Fibroblast of villous mesenchyme (primary cell): Measurements from ENCODE around the gene RNPEPL1. TPM values are rescaled to one million over a fixed set of nuclear protein-coding genes. Genes with fewer than 3 reads are reported as not detected.

ENCODE experiments used
- DNase-seq: peaks from one replicate; pipeline ENCODE4 v3.0.0-alpha.2; 2010; ENCODE audit warnings: low read depth
- H3K4me3 ChIP-seq: 2 replicates; pipeline ENCODE4 v1.5.1; 2011; ENCODE audit warnings: low read depth, mild to moderate bottlenecking, low read length
- total RNA-seq: library from RNA; depleted of rRNA; stranded (reverse); fragments of >200 nt; gene quantifications from 2 replicates; pipeline ENCODE4 v1.2.3, GENCODE V29; 2012
- TF ChIP-seq, protein P1 (sequence below): IDR thresholded peaks from 2 replicates; pipeline ENCODE4 v1.5.1; 2012; ENCODE audit warnings: low read depth, mild to moderate bottlenecking, low read length; ENCODE audit not compliant: insufficient read depth

The RNPEPL1 gene
- total RNA-seq, 1 donor: 9.5 TPM

DNA sequence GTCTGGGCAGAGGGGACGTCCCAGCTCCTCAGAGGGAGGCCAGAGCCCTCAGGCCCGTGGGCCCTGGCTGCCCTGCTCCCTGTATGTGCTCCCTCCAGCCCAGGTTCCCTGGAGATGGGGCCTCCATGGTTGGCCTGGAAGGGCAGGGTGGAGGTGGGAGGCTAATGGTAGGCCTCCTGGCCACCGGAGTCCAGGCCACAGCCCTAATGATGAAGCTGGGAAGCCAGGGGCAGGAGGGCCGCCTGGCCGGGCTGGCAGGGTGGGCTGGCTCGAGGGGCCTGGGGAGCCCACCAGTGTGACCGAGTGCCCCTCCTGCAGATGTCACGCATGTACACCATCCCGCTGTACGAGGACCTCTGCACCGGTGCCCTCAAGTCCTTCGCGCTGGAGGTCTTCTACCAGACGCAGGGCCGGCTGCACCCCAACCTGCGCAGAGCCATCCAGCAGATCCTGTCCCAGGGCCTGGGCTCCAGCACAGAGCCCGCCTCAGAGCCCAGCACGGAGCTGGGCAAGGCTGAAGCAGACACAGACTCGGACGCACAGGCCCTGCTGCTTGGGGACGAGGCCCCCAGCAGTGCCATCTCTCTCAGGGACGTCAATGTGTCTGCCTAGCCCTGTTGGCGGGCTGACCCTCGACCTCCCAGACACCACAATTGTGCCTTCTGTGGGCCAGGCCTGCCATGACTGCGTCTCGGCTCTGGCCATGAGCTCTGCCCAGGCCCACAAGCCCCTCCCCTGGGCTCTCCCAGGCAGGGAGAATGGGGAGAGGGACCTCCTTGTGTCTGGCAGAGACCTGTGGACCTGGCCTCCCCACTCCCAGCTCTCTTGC lies 9.2 kb downstream of the RNPEPL1 start:
- no peak for DNase-seq
- TF ChIP-seq, protein P1, sequence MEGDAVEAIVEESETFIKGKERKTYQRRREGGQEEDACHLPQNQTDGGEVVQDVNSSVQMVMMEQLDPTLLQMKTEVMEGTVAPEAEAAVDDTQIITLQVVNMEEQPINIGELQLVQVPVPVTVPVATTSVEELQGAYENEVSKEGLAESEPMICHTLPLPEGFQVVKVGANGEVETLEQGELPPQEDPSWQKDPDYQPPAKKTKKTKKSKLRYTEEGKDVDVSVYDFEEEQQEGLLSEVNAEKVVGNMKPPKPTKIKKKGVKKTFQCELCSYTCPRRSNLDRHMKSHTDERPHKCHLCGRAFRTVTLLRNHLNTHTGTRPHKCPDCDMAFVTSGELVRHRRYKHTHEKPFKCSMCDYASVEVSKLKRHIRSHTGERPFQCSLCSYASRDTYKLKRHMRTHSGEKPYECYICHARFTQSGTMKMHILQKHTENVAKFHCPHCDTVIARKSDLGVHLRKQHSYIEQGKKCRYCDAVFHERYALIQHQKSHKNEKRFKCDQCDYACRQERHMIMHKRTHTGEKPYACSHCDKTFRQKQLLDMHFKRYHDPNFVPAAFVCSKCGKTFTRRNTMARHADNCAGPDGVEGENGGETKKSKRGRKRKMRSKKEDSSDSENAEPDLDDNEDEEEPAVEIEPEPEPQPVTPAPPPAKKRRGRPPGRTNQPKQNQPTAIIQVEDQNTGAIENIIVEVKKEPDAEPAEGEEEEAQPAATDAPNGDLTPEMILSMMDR: no peak
- no peak overlapping the region for H3K4me3 ChIP-seq

DNA sequence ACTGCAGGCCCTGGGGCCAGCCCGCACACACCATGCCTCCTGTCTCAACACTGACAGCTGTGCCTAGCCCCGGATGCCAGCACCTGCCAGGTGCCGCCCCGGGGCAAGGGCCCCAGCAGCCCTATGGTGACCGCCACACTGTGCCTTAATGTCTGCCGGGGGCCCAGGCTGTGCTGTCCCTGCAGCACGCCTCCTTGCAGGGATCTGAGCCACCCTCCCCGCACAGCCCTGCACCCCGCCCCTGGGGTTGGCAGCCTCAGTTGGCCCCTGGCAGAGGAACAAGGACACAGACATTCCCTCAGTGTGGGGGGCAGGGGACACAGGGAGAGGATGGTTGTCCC lies 9.8 kb downstream of the RNPEPL1 start:
- DNase-seq: no peak
- no peak overlapping the region for H3K4me3 ChIP-seq
- TF ChIP-seq, protein P1: no peak

DNA sequence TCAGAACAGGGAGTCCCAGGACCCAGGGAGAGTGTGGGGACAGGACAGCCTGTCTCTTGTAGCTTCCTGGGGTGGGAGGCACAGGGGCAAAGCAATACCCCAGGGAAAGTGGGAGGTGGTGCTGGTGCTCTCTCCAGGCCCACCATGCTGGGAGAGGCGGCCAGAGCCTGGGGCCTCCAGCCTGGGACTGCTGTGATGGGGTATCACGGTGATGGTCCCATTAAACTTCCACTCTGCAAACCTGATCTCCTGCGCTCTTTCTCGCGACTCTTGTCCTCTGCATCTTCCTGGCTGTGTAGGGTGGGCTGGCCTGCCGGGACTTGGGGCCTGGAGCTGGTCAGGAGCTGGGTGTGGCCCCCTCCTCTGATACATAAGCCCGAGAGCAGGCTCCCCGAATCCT lies 10.2 kb downstream of the RNPEPL1 start:
- no peak overlapping the region for H3K4me3 ChIP-seq
- no peak for DNase-seq
- TF ChIP-seq, protein P1: no peak

DNA sequence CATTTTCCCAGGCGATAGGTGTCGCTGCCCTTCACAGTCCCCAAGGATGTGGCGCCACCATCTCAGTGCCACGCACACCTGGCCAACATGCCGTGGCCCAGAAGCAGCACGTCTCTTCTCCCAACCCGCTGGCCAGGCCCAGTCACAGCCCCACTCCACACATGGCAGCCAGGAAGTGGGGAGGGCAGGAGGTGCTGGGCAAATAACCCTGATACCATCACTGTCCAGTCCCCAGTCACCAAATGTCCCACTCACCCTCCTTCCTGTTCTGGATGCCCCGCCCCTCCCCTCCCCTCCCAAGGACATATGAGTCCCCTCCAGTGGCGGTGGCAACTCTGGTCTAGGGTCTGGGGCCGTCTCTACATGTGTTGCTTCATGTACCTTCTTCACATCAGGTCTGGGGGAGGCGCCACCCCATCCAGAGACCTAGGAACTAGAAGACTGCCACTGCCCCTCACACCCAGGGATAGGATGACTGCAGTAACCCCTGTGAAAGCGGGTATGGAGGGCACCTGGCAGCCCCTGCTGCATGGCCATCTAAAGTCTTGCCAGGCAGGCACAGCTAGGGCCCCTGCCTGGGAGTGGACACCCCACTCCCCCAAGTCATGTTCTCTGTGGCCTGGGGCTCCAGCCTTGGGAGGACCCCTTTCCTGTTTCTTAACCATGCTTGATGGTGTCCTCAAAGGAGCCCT lies 10.9 kb downstream of the RNPEPL1 start:
- no peak for DNase-seq
- H3K4me3 ChIP-seq: no peak overlapping the region
- TF ChIP-seq, protein P1: no peak

DNA sequence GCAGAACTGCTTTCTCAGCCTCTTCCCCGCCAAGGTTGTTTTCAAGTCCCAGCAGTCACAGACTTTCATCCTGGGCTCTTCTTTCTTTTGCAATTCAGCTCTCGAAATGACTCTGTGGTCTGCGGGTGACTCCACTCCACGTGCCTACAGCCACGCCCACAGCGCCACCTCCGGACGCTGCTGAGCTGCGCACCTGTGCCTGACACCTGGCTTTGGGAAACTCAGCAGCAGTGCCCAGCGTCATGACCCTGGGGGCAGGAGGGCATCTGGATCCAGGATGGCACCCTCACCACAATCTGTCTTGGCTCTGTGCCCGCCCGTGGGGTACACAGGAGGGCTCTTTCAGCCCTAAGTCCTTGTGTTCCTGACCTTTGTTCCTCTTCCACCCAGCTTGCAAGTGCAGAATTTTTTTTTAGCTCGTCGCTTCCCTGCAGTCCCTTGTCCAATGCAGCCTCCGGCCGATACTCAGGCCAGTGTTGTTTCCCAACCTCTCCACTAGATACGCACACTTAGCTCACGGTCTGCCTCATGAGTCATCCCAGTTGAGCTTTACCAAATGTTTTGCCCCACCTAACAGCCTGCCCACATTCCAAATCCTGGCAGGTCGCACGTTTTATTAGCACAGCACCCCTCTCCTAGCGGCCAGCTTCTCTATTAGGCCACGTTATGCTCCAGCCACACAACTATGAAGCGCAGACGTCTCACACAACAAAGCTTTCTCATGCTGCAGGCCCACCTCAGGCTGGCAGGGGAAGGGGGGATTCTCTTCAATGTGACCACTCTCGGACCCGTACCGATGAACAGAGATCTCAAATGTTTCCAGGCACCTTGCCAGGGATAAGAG lies 11.7 kb downstream of the RNPEPL1 start:
- DNase-seq: peak; percentile 95
- TF ChIP-seq, protein P1: peak; percentile 19
- no peak overlapping the region for H3K4me3 ChIP-seq

DNA sequence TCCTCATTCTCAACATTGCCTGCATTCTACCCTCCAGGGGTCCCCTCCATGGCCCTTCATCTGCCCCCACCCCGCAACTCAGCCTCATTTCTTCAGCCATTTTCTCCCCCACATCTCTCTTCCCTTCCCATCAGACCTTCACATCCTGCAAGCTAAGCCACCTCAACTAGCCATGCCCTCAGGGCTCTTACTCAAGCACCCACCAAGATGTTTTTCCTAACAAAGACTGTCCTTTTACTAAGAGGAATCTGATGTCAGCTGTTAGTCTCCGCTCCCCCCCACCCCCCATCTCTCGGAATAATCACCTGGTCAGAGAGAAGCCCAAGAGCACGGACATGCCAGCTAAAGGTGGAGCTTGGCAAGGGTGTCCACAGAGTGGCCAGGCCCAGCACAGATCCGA lies 13.5 kb downstream of the RNPEPL1 start:
- H3K4me3 ChIP-seq: no peak overlapping the region
- no peak for DNase-seq
- TF ChIP-seq, protein P1: no peak
